Measurements from ENCODE around the gene ECHS1. TPM values are rescaled to one million over a fixed set of nuclear protein-coding genes. Genes with fewer than 3 reads are reported as not detected.
A peak's percentile ranks its signal among the peaks of the same experiment; 100 is the strongest.

ECHS1 gene
- total and polyA plus RNA-seq, 10 of the 15 experiments (the other 5 are each of a cell fraction or from before 2014, with no cell fraction given): 32.7 to 164 (median 62.4) TPM

GRCh38 chr10:133373174-133374090 lies at the start of gene ECHS1 (continued):
- TF ChIP-seq PKNOX1 (IDR thresholded peaks at IDR 0.05): peak; percentile 35; the same call in 1 of the 2 replicates
- TF ChIP-seq IKZF1 (conservative IDR thresholded peaks at IDR 0.05): 0 out of 2 replicates have a peak, but pooled peaks have one; percentile 40
- TF ChIP-seq YBX1 (IDR thresholded peaks at IDR 0.05): no peak
- TF ChIP-seq YY1 (IDR thresholded peaks at IDR 0.05; ENCODE audit: low read depth, low read length): peak; percentile 94
- TF ChIP-seq E2F4 (IDR thresholded peaks at IDR 0.05; ENCODE audit: low read depth, low read length): 0 out of 2 replicates have a peak, but pooled peaks have one; percentile 13
- no peak for TF ChIP-seq SREBF1 (IDR thresholded peaks at IDR 0.05; ENCODE audit: low read length)
- TF ChIP-seq EGR1 (IDR thresholded peaks at IDR 0.05; ENCODE audit: borderline replicate concordance in 1 of 2, low read depth in 2 of 2, low read length in 2 of 2): peak in 1 of 2 experiments; percentile 66; a peak in 1 of 3 replicates
- peak in 1 of 2 experiments; percentile 51; a peak in 1 of 4 replicates for TF ChIP-seq BHLHE40 (IDR thresholded peaks at IDR 0.05; ENCODE audit: borderline replicate concordance in 1 of 2, low read depth in 2 of 2, low read length in 1 of 2)
- TF ChIP-seq ZNF384 (IDR thresholded peaks at IDR 0.05; ENCODE audit: borderline replicate concordance, low read depth, low read length): no peak
- TF ChIP-seq HDAC6 (IDR thresholded peaks at IDR 0.05; ENCODE audit: unreplicated experiment): no peak
- no peak for TF ChIP-seq ZBTB40 (IDR thresholded peaks at IDR 0.05; ENCODE audit: borderline replicate concordance)
- peak; percentile 43 for TF ChIP-seq SP1 (IDR thresholded peaks at IDR 0.05; ENCODE audit: low read depth, low read length)
- TF ChIP-seq PML (IDR thresholded peaks at IDR 0.05; ENCODE audit: low read length): no peak
- no peak for TF ChIP-seq CHD1 (IDR thresholded peaks at IDR 0.05; ENCODE audit: low read depth, low read length)
- TF ChIP-seq HCFC1 (IDR thresholded peaks at IDR 0.05; ENCODE audit: low read length): peak; percentile 47
- TF ChIP-seq ZSCAN29 (IDR thresholded peaks at IDR 0.05): no peak
- peak; percentile 99 for TF ChIP-seq CHD2 (IDR thresholded peaks at IDR 0.05; ENCODE audit: borderline replicate concordance, low read depth, low read length)
- TF ChIP-seq TBL1XR1 (IDR thresholded peaks at IDR 0.05; ENCODE audit: low read depth, low read length): no peak
- TF ChIP-seq NR2F1 (conservative IDR thresholded peaks at IDR 0.05): peak; percentile 91
- TF ChIP-seq ZNF207 (IDR thresholded peaks at IDR 0.05; ENCODE audit: borderline replicate concordance): peak; percentile 38; the same call in 1 of the 2 replicates
- 0 out of 2 replicates have a peak, but pooled peaks have one; percentile 13 for TF ChIP-seq TCF12 (IDR thresholded peaks at IDR 0.05; ENCODE audit: low read depth, low read length)
- TF ChIP-seq POU2F2 (IDR thresholded peaks at IDR 0.05; ENCODE audit: borderline replicate concordance, low read depth, low read length): peak; percentile 32; the same call in 1 of the 3 replicates
- peak; percentile 91 for TF ChIP-seq POLR2AphosphoS5 (IDR thresholded peaks at IDR 0.05; ENCODE audit: low read length)
- TF ChIP-seq TCF3 (IDR thresholded peaks at IDR 0.05; ENCODE audit: borderline replicate concordance, insufficient read depth, low read depth, low read length): 0 out of 2 replicates have a peak, but pooled peaks have one; percentile 25
- no peak for TF ChIP-seq ZNF217 (IDR thresholded peaks at IDR 0.05)

Data from GM12878 (cell line).